ENCODE data around the gene MITF.

MITF gene

DNA sequence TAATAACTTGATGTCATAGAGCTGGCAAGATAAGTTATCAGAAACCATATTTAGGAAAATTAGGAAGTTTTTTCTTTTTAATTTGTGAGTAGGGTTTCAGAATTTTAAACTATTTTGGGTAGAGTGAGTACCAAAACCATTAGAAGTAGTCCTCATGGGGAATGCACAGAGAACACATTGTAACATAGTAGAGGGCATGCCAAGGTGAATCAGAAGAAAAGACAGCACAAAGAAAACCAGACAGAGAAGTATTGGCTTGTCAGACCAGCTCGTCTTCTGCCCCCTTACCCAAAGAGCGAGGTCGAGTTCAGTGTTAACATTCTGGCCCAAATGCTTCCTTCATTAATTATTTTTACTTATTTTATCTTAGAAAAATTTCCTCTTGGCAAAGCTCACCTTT lies 139.0 kb downstream of the MITF start:
- no peak for DNase-seq (ENCODE audit: low read depth)
- TF ChIP-seq, protein P1, sequence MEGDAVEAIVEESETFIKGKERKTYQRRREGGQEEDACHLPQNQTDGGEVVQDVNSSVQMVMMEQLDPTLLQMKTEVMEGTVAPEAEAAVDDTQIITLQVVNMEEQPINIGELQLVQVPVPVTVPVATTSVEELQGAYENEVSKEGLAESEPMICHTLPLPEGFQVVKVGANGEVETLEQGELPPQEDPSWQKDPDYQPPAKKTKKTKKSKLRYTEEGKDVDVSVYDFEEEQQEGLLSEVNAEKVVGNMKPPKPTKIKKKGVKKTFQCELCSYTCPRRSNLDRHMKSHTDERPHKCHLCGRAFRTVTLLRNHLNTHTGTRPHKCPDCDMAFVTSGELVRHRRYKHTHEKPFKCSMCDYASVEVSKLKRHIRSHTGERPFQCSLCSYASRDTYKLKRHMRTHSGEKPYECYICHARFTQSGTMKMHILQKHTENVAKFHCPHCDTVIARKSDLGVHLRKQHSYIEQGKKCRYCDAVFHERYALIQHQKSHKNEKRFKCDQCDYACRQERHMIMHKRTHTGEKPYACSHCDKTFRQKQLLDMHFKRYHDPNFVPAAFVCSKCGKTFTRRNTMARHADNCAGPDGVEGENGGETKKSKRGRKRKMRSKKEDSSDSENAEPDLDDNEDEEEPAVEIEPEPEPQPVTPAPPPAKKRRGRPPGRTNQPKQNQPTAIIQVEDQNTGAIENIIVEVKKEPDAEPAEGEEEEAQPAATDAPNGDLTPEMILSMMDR (conservative IDR thresholded peaks at IDR 0.05; ENCODE audit: low read depth, low read length): peak; percentile 0
- peak overlapping the region; percentile 81 for H3K4me3 ChIP-seq (ENCODE audit: low read length)

DNA sequence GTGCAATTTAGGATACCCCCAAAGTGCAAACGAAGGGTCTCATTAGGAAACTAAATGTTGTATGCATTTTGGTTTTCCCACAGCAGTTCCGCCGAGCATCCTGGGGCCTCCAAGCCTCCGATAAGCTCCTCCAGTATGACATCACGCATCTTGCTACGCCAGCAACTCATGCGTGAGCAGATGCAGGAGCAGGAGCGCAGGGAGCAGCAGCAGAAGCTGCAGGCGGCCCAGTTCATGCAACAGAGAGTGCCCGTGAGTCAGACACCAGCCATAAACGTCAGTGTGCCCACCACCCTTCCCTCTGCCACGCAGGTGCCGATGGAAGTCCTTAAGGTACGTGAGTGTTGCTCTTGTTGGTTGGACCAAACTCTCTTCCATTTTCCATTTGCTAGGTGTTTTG lies 139.8 kb downstream of the MITF start:
- peak overlapping the region; percentile 81 for H3K4me3 ChIP-seq (ENCODE audit: low read length)
- TF ChIP-seq, protein P1 (conservative IDR thresholded peaks at IDR 0.05; ENCODE audit: low read depth, low read length): no peak
- peak; percentile 90 for DNase-seq (ENCODE audit: low read depth)

DNA sequence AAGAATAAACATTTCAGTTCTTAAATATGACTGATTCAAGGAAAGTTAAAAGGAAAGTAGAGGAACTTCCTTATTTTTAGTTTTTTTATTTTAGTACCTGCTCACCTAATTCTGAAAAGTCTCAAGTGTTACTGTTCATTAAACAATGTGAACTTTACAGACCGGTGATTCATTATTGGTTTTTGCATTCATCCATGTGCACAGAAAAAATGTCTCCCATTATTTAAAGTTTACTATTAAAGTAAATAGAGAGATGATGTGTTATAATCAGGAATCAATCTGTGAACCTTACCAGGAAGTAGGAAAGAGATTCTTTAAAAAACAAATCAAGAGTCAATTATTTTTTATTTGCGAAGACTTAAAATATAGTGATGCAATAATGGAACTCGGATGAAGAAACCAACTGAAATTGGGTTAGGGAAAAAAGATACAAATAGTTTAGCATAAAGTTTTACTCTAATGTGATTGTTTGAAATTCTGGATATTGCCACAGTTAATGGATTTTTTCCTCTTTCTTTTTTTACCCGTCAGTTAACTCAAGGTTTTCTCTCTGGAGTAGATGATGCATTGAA lies 140.9 kb downstream of the MITF start:
- TF ChIP-seq, protein P1 (conservative IDR thresholded peaks at IDR 0.05; ENCODE audit: low read depth, low read length): no peak
- DNase-seq (ENCODE audit: low read depth): no peak

DNA sequence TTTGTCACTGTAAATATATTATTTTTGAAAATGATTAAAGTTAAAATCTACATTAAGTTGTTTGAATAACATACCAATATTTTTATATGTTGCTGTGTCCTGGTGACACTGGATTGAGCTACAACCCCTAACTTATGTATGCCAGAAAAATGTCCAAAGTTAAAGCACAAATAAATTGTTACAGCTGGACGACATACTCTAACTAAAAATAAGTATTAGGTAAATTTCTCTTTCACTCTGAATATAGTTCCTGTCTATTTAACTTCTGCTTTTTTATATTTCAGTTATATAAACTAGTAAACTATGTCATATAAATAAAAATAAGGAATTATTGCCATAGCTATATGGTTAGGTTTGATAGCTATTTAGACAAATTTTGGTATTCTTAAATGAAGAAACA lies 141.8 kb downstream of the MITF start:
- no peak for DNase-seq (ENCODE audit: low read depth)
- peak overlapping the region; percentile 81 for H3K4me3 ChIP-seq (ENCODE audit: low read length)
- TF ChIP-seq, protein P1 (conservative IDR thresholded peaks at IDR 0.05; ENCODE audit: low read depth, low read length): no peak

More for the DNA sequence above, 140.9 kb downstream of the MITF start:
- H3K4me3 ChIP-seq (ENCODE audit: low read length): peak overlapping the region; percentile 81

- no peak for DNase-seq (ENCODE audit: low read depth)
- peak overlapping the region; percentile 81 for H3K4me3 ChIP-seq (ENCODE audit: low read length)
- TF ChIP-seq, protein P1 (conservative IDR thresholded peaks at IDR 0.05; ENCODE audit: low read depth, low read length): no peak
These were observed 142.6 kb downstream of the MITF start for GRCh38 chr3:69881756-69882428.

GRCh38 chr3:69882560-69882959 lies 143.3 kb downstream of the MITF start:
- peak overlapping the region; percentile 81 for H3K4me3 ChIP-seq (ENCODE audit: low read length)
- TF ChIP-seq, protein P1 (conservative IDR thresholded peaks at IDR 0.05; ENCODE audit: low read depth, low read length): no peak
- DNase-seq (ENCODE audit: low read depth): no peak

All from retinal pigment epithelial cell (primary cell).